GM12875 (cell line): Measurements from ENCODE around the gene BTBD7.

Source experiments
- H3K4me3 ChIP-seq: one replicate; pipeline ENCODE4 v1.5.1; 2011; ENCODE audit warnings: low read depth, low read length, control low read depth
- TF ChIP-seq, protein P1 (sequence below): IDR thresholded peaks from 2 replicates; pipeline ENCODE4 v1.5.1; 2011; ENCODE audit warnings: low read depth, mild to moderate bottlenecking, control low read depth, inconsistent platforms, low read length, moderate library complexity, borderline replicate concordance; ENCODE audit not compliant: insufficient read depth

The BTBD7 gene

DNA sequence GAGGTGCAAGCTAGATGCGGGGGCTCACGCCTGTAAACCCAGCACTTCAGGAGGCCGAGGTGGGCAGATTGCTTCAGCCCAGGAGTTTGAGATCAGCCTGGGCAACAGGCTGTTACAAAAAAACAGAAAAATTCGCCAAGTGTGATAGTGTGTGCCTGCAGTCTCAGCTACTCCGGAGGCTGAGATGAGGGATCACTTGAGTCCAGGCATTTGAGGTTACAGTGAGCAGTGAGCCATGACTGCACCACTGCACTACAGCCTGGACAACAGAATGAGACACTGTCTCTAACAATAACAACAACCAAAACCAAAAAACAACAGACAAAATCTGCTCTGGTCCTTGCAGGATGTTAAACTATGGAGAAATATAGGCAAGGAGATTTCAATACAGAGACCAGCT is 13.9 kb downstream of the BTBD7 start:
- TF ChIP-seq, protein P1, sequence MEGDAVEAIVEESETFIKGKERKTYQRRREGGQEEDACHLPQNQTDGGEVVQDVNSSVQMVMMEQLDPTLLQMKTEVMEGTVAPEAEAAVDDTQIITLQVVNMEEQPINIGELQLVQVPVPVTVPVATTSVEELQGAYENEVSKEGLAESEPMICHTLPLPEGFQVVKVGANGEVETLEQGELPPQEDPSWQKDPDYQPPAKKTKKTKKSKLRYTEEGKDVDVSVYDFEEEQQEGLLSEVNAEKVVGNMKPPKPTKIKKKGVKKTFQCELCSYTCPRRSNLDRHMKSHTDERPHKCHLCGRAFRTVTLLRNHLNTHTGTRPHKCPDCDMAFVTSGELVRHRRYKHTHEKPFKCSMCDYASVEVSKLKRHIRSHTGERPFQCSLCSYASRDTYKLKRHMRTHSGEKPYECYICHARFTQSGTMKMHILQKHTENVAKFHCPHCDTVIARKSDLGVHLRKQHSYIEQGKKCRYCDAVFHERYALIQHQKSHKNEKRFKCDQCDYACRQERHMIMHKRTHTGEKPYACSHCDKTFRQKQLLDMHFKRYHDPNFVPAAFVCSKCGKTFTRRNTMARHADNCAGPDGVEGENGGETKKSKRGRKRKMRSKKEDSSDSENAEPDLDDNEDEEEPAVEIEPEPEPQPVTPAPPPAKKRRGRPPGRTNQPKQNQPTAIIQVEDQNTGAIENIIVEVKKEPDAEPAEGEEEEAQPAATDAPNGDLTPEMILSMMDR: no peak
- no peak overlapping the region for H3K4me3 ChIP-seq

DNA sequence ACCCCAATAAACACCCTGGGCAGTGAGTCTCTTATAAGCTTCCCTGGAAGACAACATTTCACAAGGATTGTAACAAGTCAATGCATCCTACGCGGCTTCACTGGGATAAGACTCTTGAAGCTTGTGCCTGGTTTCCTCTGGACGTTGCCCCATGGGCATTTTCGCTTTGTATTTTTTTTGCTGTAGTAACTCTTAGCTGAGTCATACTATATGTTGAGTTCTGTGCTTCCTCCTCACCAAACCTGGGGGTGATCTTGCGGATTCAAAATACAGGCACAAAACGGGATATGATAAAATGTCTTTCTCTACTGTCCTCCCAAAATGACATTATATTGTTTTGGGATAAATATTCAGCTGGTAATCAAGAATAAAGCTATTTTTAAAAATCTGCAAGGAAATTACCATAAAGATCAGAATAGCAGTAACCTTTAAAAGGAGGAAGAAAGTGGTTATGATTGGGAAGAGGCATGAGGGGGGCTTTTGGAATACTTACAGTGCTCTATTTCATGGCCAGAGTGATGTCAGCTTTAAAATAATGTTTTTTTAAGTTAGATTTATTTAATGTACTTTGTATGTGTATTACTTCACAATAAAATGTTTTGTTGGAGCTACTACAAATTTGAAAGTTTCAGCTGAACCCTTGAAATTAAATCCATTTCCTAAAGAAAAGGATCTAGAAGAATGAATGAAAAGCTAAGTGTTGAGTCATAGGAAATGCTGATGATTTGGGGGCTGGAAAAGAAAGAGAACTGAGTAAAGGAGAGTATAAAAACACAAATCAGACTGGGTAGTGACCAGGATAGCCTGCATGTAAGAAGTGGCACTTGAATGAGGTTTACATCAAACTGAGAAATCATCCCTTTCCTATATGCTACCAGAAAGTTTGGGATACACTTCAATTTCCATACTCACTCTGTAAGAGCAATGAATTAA is 14.7 kb downstream of the BTBD7 start:
- H3K4me3 ChIP-seq: no peak overlapping the region
- TF ChIP-seq, protein P1: no peak

DNA sequence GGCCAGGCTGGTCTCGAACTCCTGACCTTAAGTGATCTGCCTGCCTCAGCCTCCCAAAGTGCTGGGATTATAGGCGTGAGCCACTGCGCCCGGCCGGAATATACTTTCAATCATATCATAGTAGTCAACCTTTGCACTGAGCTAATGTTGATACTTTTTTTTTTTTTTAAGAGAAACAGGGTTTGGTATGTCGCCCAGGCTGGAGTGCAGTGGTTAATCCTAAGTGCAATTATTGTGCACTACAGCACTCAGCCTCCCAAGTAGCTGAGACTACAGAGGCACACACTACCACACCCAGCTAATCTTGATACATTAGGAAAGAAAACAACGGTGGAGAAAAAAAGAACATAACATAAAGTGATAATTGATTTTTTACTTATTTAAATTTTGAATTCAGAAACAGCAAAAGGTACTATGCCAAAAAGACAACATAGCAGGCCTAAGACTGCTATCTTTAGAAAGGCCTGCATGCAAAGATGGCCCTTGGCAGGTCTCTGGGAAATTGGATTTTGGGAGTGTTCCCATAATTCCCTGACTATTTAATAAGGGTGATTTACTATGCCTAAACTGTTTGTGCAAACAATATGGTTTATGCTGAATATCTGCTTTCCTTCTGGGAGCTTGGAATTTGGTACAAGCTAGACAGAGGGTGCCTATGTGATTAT is 15.5 kb downstream of the BTBD7 start:
- no peak overlapping the region for H3K4me3 ChIP-seq

DNA sequence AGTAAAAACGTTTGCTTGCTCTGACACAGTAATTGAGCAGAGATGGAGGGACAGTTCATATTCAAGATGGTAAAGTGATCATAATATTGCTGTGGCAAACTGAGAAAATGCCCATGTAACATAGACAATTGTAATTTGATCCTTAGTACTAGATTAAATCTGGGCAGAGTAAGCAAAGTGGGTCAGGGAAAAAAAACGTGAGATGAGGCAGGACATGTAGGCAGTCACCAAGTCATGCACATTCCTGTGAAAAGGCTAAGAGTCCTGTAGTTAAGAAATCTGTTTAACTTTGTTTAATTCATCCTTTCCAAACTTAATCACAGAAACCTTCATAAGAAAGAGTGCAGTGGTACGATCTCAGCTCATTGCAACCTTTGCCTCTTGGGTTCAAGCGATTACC is 16.1 kb downstream of the BTBD7 start:
- TF ChIP-seq, protein P1: no peak
- H3K4me3 ChIP-seq: no peak overlapping the region

More for the DNA sequence above, 15.5 kb downstream of the BTBD7 start:
- TF ChIP-seq, protein P1: no peak

DNA sequence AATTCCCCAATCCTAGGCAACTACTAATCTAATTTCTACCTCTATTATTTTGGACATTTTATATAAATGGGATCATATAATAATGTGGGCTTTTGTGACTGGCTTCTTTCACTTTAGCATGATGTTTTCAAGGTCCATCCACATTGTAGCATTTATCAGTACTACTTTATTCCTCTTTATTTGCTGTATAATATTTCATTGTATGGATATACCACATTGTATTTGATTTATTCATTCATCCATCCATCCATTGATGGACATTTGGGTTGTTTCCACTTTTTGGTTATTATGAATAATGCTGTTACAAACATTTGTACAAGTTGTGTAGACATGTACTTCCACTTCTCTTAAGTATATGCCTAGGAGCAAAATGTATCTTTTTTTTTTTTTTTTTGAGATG is 17.3 kb downstream of the BTBD7 start:
- no peak overlapping the region for H3K4me3 ChIP-seq
- TF ChIP-seq, protein P1: no peak

DNA sequence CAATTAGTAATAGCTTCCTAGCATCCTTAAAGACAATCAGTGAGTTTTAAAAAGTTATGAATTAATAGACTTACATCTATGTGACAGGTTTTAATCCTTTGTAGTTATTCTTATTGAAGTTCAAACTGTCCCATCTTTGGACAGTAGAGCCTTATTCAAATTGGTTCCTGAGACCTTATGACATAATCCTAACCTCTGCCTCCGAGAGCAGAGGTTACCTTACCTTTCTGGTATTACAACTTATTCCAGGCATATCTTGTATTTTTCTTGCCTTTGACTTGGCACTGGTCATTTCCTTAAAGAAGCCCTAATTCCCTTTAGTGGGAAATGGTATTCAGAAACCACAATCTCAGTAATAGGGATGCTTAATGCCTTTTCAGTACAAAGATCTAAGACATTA is 21.8 kb downstream of the BTBD7 start:
- TF ChIP-seq, protein P1: no peak

More for the DNA sequence above, 21.8 kb downstream of the BTBD7 start:
- no peak overlapping the region for H3K4me3 ChIP-seq
